HG02981 (cell line): Measurements from ENCODE around the gene GAK.

Source experiments
- ATAC-seq: cut with Tn5 transposase; IDR thresholded peaks from one replicate; pipeline ENCODE4 v1.9.1; 2021; ENCODE audit warnings: mild to moderate bottlenecking, moderate library complexity; ENCODE audit not compliant: unreplicated experiment

Gene GAK

DNA sequence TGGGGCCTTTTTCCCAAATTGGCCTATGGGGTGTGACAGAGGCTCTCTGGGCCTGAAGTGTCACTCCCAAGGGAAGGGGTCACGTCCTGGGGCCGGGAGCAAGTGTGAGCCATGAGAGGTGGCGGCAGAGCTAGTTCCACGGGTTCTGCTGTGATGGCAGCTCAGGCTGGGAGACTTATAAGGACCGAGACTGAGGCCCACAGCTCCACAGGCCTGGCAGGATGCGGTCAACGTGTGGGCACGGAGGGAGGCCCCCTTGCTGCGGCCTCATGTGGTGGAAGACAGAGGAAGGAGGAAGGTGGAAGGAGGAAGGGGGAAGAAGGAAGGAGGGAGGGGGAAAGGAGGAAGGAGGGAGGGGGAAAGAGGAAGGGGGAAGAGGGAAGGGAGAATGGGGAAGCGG, 99.0 kb downstream of the GAK start:
- ATAC-seq: no peak

DNA sequence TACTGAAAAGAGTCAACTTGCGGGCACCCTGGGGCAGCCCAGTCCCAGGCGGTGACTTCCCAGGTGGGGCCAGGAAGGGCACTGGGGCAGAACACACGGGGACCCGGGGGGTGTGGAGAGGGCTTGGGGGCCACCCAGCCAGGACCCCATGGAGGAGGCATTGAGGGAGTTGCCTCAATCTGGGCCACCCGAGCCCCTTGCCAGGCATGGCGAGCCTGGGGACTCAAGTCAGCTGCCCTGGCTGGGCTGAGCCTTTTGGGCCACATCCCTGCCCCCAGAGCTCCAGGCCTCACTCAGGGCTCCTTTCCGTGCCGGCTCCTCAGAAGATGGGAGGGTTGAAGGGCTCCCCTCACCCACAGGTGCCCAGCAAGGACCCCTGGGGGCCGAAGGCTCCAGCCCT, 99.6 kb downstream of the GAK start:
- no peak for ATAC-seq

DNA sequence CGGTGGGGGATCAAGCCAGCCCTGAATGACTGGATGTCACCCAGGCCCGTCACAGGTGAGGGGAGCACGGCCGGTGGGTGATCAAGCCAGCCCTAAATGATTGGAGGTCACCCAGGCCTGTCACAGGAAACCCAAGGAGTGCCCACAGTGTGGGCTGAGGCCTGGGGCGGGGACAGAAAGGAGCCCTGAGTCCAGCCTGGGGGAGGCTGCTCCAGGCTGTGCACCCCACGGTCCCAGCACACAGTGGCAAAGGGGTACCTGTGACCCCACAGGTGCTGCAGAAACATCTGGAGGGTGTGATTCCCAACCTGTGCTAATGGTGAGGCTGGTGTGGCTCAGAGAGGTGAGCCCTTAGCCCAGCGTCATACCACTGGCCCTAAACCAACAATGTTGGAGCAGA, 100.0 kb downstream of the GAK start:
- ATAC-seq: no peak

DNA sequence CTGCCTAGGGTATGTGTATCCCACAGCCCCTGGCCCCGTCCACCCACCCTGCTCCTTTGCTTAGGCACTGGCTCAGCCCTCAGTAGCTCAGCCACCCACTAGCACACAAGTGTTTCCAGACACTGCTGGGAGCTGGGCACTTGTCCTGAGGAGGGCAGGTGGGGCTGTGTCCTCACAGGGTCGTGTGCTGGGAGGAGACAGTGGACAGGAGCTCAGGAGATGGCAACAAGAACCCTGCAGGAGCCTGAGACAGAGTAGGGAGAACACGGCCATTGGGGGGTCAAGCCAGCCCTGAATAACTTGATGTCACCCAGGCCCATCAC, 100.7 kb downstream of the GAK start:
- ATAC-seq: no peak

DNA sequence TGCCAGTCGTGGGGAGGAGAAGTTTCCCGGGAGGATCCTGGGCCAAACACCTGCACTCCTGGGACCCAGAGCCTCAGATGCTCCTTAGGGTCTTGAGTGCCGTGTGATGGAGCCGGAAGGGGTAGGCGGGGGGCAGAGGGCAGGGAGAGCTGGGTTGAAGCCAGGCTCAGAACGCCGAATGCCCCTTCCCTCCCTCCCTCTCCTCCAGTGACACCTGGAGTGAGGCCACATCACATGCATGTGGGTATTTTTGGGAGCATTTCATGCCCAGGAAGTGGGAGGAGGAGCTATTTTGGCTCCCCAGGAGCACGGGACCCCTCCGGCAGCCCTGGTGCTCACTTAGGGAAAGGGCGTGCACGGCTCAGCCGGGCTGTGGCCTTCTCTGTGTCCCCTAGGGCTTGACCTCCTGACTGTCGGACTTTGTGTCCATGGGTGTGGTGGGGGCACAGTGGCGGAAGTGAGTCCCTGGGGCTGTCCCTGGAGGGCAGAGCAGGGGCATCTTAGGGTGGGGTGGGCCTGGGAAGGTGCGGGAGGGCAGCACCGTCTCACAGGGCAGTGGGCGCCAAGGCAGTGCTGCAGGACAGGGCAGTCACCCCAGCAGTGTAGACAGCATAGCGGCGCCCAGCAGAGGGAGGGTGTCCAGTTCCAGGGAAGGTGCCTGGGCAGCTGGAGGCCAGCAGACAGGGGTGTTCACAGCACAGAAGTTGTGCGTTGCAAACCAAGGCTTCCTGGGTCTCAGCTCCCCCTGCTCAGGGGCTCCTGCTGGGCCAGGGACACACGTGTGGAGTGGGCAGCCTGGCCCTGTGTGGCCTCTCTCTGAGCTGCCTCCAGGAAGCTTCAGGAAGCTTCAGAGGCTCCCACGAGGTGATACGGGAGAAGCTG, 101.3 kb downstream of the GAK start:
- ATAC-seq: no peak

- no peak for ATAC-seq
Observed at GRCh38 chr4:829761-830600, 102.1 kb downstream of the GAK start.

- no peak for ATAC-seq
Observed at GRCh38 chr4:829291-829690, 102.8 kb downstream of the GAK start.

- ATAC-seq: no peak
Observed at GRCh38 chr4:828641-829271, 103.4 kb downstream of the GAK start.

DNA sequence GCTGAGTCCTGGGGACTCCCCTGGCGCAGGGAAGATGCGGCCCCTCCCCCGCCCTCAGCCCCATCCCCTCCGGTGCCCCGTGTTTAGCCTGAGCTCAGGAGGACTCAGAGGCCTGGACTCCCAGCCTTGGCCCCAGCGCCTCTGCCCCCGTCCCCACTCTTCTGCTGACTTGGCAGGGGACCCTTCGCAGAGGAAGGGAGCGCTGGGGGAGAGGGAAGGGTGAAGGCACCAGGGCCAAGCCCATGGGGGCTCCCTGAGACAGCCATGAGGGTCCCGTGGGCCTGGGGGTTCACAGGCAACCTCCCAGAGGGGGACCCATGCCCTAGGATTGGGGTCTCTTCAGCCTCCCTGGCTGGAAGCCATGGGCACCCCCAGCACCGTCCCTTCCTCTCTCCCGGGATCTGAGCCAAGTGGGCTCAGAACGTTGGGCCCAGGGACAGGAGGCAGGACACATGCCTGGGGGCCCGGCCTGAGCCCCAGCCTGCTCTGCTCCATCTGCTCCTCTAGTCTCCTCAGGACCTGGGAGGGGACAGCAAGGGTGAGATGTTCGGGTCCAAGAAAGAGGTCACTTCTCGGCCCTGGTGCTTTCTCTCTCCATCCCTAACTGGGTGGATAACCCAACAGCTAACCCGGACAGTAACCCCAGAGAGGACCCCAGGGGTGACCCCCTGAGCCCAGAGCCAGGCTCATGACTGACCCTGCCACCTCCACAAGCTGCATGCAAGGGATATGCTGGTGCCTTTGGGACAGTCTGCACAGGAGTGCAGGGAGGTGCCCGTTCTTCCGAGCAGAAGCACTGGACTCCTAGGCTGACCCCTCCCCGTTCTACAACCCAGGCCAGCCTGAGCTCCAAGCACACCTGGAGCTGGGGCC, 104.7 kb downstream of the GAK start:
- no peak for ATAC-seq

DNA sequence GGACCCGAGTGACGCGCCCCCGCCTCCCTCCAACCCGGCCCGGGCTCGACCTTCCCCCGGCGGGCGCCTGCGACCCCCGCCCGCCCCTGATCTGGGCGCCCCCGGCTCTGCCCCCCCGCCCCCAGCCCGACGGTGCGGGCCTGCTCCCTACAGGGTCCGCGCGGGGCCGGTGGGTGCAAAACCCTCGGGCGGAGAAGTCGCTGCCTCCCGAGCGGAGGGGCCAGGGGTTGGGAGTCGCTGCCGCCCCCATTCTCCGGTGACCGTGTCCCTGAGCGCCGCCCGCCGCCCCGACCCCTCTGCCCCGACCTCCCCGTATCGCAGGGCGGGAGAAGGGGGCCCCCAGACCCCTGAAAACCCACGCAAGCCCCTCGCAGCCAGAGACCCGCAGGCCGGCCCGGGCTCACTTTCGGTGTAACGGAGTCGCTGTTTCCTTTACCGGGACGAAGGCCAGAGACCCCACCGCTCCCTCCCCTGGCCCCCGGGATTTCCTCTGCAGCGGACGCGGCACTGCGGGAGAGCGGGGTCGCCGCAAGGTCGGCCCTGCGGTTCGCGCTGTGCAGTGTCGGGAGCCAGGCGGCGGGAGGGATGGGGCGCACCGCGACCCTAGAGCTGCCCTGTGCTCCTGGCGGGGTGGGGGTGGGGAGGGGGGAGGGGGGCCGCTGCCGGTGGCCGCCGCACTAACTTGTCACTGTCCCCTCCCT, 105.5 kb downstream of the GAK start:
- no peak for ATAC-seq

- no peak for ATAC-seq
Observed at GRCh38 chr4:825971-826330, 106.2 kb downstream of the GAK start, which contains the start of gene CPLX1. Gene CPLX1, minus strand, starts transcription at chr4:826129. Its CDS starts 1,607 bp downstream, at chr4:824522.

GRCh38 chr4:825063-825970, 106.8 kb downstream of the GAK start:
- ATAC-seq: no peak

GRCh38 chr4:824461-825062, 107.6 kb downstream of the GAK start:
- ATAC-seq: no peak

DNA sequence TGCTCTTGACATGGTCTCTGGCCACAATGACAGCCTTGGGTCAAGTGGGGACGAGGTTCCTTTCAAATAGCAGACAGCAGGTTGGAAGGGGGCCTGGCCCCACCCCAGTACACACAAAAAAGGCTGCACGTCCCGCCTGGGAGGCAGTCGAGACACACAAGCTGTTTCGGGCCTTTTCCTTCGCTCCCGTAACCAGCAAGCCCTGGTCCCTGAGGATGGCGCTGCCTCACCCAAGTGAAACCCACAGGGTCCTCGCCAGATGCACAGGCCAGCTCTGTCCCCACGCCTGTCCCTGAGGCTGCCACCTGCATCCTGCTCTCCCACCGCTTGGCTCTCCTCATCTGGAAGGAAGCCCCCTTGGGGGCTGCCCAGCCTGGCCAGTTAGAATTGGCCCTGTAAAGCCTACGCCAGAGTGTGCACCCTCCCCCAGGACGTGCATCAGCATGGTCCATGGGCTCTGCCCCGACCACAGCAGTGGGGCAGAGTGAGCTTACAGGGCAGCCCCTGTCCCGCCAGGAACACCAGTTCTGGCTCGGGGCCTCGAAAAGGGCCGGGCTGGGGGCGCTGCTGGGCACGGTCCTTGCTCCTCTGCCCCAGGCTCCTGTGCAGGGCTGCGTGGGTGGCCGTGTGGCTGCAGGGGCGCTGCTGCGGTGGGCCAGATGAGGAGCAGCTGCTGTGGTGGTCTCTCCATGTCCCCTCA, 108.2 kb downstream of the GAK start:
- no peak for ATAC-seq

- no peak for ATAC-seq
Observed at GRCh38 chr4:823176-823760, 108.8 kb downstream of the GAK start.

DNA sequence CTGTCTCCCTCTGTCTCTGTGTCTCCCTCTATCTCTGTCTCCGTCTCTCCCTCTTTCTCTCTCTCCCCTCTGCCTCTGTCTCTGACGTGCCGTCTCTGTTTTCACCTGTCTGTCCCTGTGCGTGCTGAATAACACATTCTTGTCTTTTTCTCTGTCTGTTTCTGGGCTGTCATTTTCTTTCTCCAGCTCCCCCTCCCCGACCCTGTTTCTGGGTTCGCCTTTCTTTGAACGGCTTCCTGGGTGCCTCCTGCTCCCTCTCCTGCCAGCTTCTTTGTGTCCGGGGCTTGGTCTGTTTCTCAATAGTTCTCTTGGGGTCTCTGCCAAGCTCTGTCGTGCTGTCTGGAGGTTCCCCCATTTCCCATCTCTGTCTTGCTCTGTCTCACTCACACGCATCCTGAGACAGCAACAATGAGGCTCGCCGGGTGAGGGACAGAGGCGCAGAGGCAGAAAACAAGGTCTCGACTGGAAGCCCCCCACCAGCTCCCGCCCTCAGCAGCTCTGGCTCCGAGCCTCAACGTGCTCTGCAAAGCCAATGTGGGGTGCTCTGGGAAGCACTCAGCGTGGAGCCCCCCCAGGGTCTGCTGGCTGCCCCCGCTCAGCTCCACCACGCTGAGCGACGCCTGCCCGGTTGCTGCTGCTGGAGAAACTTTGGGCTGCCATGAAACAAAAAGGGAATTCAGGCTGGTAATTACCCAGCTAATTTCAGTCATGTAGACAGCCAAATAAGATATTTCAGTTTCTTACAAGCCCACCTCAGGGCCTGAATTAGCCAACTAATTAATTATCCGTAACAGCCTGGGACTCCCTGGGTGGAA, 109.5 kb downstream of the GAK start:
- ATAC-seq: no peak

GRCh38 chr4:821631-822030, 110.5 kb downstream of the GAK start:
- no peak for ATAC-seq
